Suprapubic skin (tissue), 4 donors: ENCODE results near the gene KATNB1.

Experiments
- EP300 ChIP-seq: sonication (generic); formaldehyde crosslinking; IDR thresholded peaks from one replicate; pipeline ENCODE4 v1.6.1; 2017; ENCODE audit warnings: antibody characterized with exemption
- POLR2A ChIP-seq, 2 donors: fragments of 450-650 bp; IDR thresholded peaks; one replicate each; pipeline ENCODE4 v1.6.1; 2017; ENCODE audit warnings: antibody characterized with exemption in 2 of 2, mild to moderate bottlenecking in 2 of 2, moderate library complexity in 2 of 2
- POLR2AphosphoS5 ChIP-seq, 3 donors: sonication (generic); formaldehyde crosslinking; IDR thresholded peaks; one replicate each; pipeline ENCODE4 v1.6.1; 2017; ENCODE audit warnings: antibody characterized with exemption in 3 of 3
- TF ChIP-seq, protein P1 (sequence below), 2 donors: fragments of 200-600 bp in 1 of 2; fragments of 450-650 bp in 1 of 2; sonication (generic) in 1 of 2; IDR thresholded peaks; one replicate each; pipeline ENCODE4 v1.5.1; 2016 to 2019; ENCODE audit warnings: antibody characterized with exemption in 2 of 2, mild to moderate bottlenecking in 1 of 2, moderate library complexity in 1 of 2

DNA sequence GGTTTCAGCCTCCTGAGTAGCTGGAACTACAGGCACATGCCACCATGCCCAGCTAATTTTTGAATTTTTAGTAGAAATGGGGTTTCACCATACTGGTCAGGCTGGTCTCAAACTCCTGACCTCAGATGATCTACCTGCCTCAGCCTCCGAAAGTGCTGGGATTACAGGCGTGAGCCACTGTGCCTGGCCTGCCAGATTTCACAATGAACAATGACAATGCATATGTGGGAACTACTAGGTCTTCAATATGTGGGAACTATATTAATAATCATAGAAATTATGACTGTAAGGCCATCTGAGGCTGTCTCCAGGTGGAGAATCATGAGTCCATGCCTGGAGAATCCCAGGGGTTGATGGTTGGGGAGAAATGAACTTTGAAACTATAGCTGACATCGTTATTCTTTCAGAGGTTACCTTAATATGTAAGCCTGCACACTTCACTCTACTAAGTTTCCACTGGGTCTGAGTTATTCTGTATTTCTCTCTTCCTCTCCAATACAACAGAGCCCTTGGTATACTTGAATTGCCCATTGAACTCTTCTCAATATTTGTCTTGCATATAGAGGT lies 48.1 kb upstream of the KATNB1 start:
- TF ChIP-seq, protein P1, sequence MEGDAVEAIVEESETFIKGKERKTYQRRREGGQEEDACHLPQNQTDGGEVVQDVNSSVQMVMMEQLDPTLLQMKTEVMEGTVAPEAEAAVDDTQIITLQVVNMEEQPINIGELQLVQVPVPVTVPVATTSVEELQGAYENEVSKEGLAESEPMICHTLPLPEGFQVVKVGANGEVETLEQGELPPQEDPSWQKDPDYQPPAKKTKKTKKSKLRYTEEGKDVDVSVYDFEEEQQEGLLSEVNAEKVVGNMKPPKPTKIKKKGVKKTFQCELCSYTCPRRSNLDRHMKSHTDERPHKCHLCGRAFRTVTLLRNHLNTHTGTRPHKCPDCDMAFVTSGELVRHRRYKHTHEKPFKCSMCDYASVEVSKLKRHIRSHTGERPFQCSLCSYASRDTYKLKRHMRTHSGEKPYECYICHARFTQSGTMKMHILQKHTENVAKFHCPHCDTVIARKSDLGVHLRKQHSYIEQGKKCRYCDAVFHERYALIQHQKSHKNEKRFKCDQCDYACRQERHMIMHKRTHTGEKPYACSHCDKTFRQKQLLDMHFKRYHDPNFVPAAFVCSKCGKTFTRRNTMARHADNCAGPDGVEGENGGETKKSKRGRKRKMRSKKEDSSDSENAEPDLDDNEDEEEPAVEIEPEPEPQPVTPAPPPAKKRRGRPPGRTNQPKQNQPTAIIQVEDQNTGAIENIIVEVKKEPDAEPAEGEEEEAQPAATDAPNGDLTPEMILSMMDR (IDR thresholded peaks at IDR 0.05) = no peak
- TF ChIP-seq POLR2A (IDR thresholded peaks at IDR 0.05) = no peak
- TF ChIP-seq EP300 = no peak
- no peak for TF ChIP-seq POLR2AphosphoS5 (IDR thresholded peaks at IDR 0.05)
